ENCODE results near the gene TUBB1. TPM values are rescaled to one million over a fixed set of nuclear protein-coding genes. Genes with fewer than 3 reads are reported as not detected.

TUBB1 gene
- total RNA-seq, 1 donor from 2014 or later: not detected

DNA sequence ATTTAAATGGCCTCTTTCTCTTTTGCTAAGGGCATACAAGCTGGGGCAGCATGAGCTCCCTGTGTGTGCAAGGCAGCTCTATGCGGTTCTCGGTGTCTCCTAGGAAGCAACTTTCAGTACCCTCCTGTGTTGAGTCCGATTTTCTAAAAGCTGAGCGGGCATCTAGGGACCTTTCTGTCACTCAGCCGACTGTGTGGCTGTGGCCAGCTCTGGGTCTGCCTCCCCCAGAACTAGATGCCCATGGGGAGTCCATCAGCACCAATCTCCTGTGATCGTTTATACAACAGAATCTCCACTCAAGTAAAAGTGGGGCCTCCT, 30.7 kb upstream of the TUBB1 start:
- intact Hi-C loops (cut with micrococcal nuclease): no loop called here

GRCh38 chr20:58989196-58989595, 30.0 kb upstream of the TUBB1 start:
- intact Hi-C loops (cut with micrococcal nuclease): no loop called here

- intact Hi-C loops (cut with micrococcal nuclease): no loop called here
Measured at GRCh38 chr20:58990651-58991445, 28.4 kb upstream of the TUBB1 start.

DNA sequence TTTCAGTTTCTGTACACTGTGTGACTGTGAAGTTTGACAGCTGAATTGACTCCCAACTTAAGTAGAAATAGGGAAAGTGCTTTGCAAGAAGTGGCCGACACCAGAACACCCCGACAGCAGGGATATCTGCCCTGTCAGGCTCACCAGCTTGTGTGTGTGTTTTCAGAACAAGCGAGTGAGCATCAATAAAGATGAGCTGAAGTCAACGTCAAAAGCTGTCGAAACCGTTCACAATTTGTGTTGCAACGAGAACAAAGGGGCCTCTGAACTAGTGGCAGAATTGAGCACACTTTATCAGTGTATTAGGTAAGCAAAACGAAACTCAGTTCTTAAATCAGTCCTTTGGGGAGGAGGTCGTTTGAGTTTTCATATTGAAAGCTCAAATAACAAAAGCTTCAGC, 27.5 kb upstream of the TUBB1 start:
- intact Hi-C loops (cut with micrococcal nuclease): no loop called here

- intact Hi-C loops (cut with micrococcal nuclease): no loop called here
Measured at GRCh38 chr20:58992911-58993310, 26.3 kb upstream of the TUBB1 start.

- intact Hi-C loops (cut with micrococcal nuclease): no loop called here
Measured at GRCh38 chr20:58993332-58994248, 25.6 kb upstream of the TUBB1 start.

GRCh38 chr20:58994390-58995159, 24.7 kb upstream of the TUBB1 start:
- intact Hi-C loops (cut with micrococcal nuclease): no loop called here

GRCh38 chr20:58995461-58996225, 23.6 kb upstream of the TUBB1 start:
- intact Hi-C loops (cut with micrococcal nuclease): no loop called here

DNA sequence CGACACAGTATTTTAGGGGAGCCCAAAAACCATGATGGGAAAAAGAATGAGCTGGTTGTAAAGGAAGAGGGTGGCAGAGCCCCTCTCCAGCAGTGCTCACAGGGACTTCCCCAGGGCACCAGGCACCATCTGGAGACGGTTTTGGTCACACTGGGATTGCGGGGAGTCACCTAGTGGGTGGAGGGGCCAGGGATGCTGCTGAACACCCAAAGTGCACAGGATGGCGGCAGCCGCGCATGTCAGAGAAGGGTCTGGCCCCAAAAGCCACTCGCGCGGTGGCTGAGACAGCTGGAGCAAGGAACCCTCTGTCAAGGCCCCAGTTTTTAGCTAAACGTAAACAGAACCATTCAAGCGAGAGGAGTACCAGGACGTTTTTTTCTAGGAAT, 23.0 kb upstream of the TUBB1 start:
- intact Hi-C loops (cut with micrococcal nuclease): no loop called here

GRCh38 chr20:58997141-58997770, 22.0 kb upstream of the TUBB1 start:
- intact Hi-C loops (cut with micrococcal nuclease): no loop called here

GRCh38 chr20:58998656-58999055, 20.6 kb upstream of the TUBB1 start:
- intact Hi-C loops (cut with micrococcal nuclease): no loop called here

DNA sequence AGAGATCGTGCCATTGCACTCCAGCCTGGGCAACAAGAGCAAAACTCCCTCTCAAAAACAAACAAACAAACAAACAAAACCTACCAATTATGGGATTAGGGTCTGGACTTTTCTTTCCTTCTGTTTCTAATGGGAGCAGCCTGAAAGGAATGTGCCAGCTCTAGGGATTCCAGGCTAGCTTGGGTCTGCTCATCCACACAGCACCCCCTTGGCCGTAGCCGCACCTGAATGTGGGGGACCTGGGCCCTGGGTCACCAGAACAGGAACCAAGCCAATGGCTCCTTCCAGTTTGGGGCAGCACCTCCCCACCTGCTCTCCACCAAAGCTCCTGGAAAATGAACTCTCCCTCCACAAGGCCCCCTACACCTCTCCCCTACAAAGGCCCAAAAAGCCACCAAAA, 18.9 kb upstream of the TUBB1 start:
- intact Hi-C loops (cut with micrococcal nuclease): no loop called here

- intact Hi-C loops (cut with micrococcal nuclease): no loop called here
Measured at GRCh38 chr20:59001068-59001448, 18.2 kb upstream of the TUBB1 start.

DNA sequence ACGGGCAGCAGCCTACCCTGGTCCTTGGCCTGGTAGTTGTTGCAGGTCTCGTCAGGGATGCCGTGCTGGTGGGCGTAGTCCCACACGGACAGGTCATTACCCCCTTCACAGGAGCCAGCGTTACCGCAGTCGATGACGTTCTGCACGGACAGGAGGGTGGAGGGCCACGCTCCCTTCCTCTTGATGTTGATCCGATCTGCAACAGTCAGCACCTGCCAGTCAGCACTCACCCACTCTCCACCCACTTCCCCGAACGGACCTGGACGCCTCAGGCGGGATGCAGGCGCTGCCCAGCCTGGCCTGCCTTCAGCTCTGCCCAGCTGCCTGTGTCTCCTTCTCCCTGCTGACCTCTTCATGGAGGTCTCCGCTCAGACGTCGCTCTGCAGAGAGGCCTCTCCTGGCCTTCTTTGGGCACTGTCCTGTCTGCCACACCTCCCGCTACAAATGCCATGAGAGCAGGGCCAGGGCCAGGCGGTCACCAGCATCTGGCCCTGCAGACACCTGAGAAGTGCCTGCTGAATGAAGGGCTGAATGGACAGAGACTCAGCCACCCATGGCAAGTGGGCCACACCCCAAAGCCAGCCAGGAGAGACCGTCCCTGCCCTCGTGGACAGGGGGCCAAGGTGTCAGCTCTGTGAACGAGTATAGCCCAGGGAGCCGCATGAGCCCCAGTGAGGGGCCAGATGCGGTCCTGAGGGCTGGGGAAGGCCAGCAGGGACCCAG, 17.6 kb upstream of the TUBB1 start:
- intact Hi-C loops (cut with micrococcal nuclease): no loop called here

DNA sequence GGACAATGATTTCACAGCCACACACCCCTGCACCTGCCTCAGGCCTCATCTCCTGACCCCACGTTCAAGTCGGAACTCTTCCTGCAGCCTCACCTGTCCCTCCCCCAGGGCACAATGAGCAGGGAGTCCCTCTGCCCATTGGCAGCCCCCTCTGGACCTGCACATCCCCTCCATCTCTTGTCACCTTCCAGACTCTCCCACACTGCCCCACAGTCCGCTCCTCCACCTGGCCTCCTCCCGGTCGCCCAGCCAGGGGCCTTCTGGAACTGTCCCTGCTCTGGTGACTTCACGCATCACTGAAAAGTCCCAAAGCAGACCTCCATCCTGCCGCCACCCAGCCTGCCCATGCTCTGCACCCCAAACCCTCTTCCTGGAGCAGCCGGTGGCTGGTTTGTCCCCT, 16.8 kb upstream of the TUBB1 start:
- intact Hi-C loops (cut with micrococcal nuclease): no loop called here

DNA sequence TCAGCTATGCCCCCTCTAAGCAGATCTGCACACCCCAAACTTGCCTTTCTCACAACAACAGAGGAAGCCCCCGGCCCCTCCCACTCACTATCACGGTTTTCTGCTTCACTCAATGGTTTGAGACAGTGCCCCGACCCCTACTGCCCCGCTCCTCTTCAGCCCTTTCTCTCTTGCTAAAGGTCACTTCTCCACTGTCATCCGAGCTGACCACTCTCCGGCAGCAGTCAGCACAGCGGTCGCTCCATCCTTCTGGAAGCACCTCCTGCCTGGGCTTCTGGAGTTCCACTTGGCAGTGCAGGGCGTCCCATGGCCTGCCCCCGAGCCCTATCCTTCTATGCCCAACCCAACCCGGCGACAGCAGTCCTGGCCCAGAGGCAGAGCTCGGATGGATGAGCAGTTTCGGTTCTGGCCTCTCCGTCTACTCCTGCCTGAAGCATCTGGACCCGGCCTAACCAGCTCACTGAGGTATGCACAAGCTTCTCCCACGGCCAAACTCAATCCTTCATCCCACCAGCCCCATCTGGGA, 16.3 kb upstream of the TUBB1 start:
- intact Hi-C loops (cut with micrococcal nuclease): no loop called here

GRCh38 chr20:59003836-59004492, 15.3 kb upstream of the TUBB1 start:
- intact Hi-C loops (cut with micrococcal nuclease): loop anchor here (2.0 kb wide), 1 partner anchor 39 kb away; the partner anchor contains the start of gene PRELID3B

DNA sequence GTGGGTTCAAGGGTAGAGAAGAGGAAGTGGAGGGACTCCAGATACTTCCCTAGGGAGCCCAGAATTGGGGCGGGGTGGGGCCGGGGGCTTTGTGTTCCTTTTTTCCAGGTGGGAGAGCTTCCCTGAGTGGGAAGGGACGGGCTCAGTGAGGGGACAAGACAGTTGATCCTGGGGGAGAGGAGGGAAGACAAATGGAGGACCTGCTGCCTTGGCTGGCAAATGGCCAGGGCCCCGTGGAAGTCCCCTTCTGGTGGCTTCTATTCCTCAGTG, 14.8 kb upstream of the TUBB1 start:
- intact Hi-C loops (cut with micrococcal nuclease): loop anchor here (2.0 kb wide), 1 partner anchor 38 kb away; the partner anchor contains the start of gene PRELID3B

Measured in T-helper 2 cell treated with Interferon-gamma antibody and Interleukin-4, amounts not matched to agents 100 ng/mL and 5 ng/mL, for 36 hours (primary cell).